DLD1 (cell line): ENCODE measurements around the gene ADGRF5.

Source experiments
- in situ Hi-C: cut with HindIII; loops from 2 replicates; pipeline ENCODE4 v1.10.0; 2017; ENCODE audit warnings: low sequenced_read_pairs

Gene ADGRF5

GRCh38 chr6:46933751-46934150 is 12.0 kb upstream of the ADGRF5 start:
- in situ Hi-C loops: no loop called here

- in situ Hi-C loops: no loop called here
Measured at GRCh38 chr6:46932526-46933319, 11.0 kb upstream of the ADGRF5 start.

GRCh38 chr6:46931416-46931815 is 9.7 kb upstream of the ADGRF5 start:
- in situ Hi-C loops: no loop called here

GRCh38 chr6:46930331-46930730 is 8.6 kb upstream of the ADGRF5 start:
- in situ Hi-C loops: no loop called here

GRCh38 chr6:46927066-46927465 is 5.3 kb upstream of the ADGRF5 start:
- in situ Hi-C loops: no loop called here

- in situ Hi-C loops: no loop called here
Measured at GRCh38 chr6:46926481-46926880, 4.7 kb upstream of the ADGRF5 start.

GRCh38 chr6:46925563-46926253 is 4.0 kb upstream of the ADGRF5 start:
- in situ Hi-C loops: no loop called here

- in situ Hi-C loops: no loop called here
Measured at GRCh38 chr6:46923476-46923875, 1.7 kb upstream of the ADGRF5 start.

- in situ Hi-C loops: no loop called here
Measured at GRCh38 chr6:46921059-46921458, 679 bp downstream of the ADGRF5 start.

GRCh38 chr6:46918806-46919205 is 2.9 kb downstream of the ADGRF5 start:
- in situ Hi-C loops: no loop called here

- in situ Hi-C loops: no loop called here
Measured at GRCh38 chr6:46917002-46917545, 4.7 kb downstream of the ADGRF5 start.

GRCh38 chr6:46915866-46916265 is 5.9 kb downstream of the ADGRF5 start:
- in situ Hi-C loops: no loop called here

- in situ Hi-C loops: no loop called here
Measured at GRCh38 chr6:46915380-46915779, 6.4 kb downstream of the ADGRF5 start.

GRCh38 chr6:46914279-46914810 is 7.4 kb downstream of the ADGRF5 start:
- in situ Hi-C loops: no loop called here

- in situ Hi-C loops: no loop called here
Measured at GRCh38 chr6:46909371-46909770, 12.4 kb downstream of the ADGRF5 start.

- in situ Hi-C loops: no loop called here
Measured at GRCh38 chr6:46906776-46907175, 15.0 kb downstream of the ADGRF5 start.

GRCh38 chr6:46904117-46904516 is 17.6 kb downstream of the ADGRF5 start:
- in situ Hi-C loops: no loop called here

- in situ Hi-C loops: no loop called here
Measured at GRCh38 chr6:46903175-46903574, 18.6 kb downstream of the ADGRF5 start.

GRCh38 chr6:46901882-46902314 is 19.8 kb downstream of the ADGRF5 start:
- in situ Hi-C loops: no loop called here

- in situ Hi-C loops: no loop called here
Measured at GRCh38 chr6:46900266-46900665, 21.5 kb downstream of the ADGRF5 start.

- in situ Hi-C loops: no loop called here
Measured at GRCh38 chr6:46899659-46900058, 22.1 kb downstream of the ADGRF5 start.

- in situ Hi-C loops: no loop called here
Measured at GRCh38 chr6:46898006-46898405, 23.7 kb downstream of the ADGRF5 start.
